ENCODE measurements around the gene CLK3. TPM values are rescaled to one million over a fixed set of nuclear protein-coding genes. Genes with fewer than 3 reads are reported as not detected.

Gene CLK3
- total and polyA plus RNA-seq, 10 of the 15 experiments (the other 5 are each of a cell fraction or from before 2014, with no cell fraction given): 3.3 to 169 (median 66.2) TPM

- in situ Hi-C loops (cut with MboI) (loop anchor here (5.0 kb wide), 1 partner anchor 244 kb away; no protein-coding TSS in a partner anchor), intact Hi-C loops (cut with micrococcal nuclease; ENCODE audit: unreplicated experiment) (loop anchor here (2.0 kb wide), 1 partner anchor 246 kb away; no protein-coding TSS in a partner anchor)
- H3K27ac ChIP-seq (ENCODE audit: control insufficient read depth, insufficient read depth): no peak overlapping the region
- H2AFZ ChIP-seq (ENCODE audit: control insufficient read depth, low read depth, low read length): no peak overlapping the region
- FAIRE-seq (peak; percentile 89), ATAC-seq (peak; percentile 88), DNase-seq (ENCODE audit: low read depth, low spot score) (no peak)
- ChIA-PET SMC1A (ENCODE audit: uncharacterized antibody, unreplicated experiment) (interaction anchor here (0.8 to 1.2 kb wide), 3 partner anchors 11 to 246 kb away, joined by 3 to 4 read pairs (median 4); no protein-coding TSS in a partner anchor), RAD21 (ENCODE audit: unreplicated experiment) (no interaction called here), CTCF (interaction anchor here (0.6 to 18.5 kb wide), 15 partner anchors 8 to 260 kb away, joined by 3 to 206 read pairs (median 4); no protein-coding TSS in a partner anchor), POLR2A (no interaction called here)
- H4K20me1 ChIP-seq (ENCODE audit: control insufficient read depth, insufficient read depth): peaks cover 31% of the 10 kb centered on the region
- H3K79me2 ChIP-seq (ENCODE audit: control insufficient read depth, insufficient read depth, low read length): peaks cover 63% of the 10 kb centered on the region
- peaks cover 21% of the 10 kb centered on the region for H3K4me1 ChIP-seq (ENCODE audit: control insufficient read depth, insufficient read depth, low read length)
- H3K4me2 ChIP-seq (ENCODE audit: control insufficient read depth, insufficient read depth): peak overlapping the region; percentile 63; the same call in 1 of the 2 replicates
- H3K9ac ChIP-seq (ENCODE audit: control insufficient read depth, insufficient read depth, low read length): peak overlapping the region; percentile 16; the same call in 1 of the 2 replicates
- peaks cover 60 to 63% of the 10 kb centered on the region in 2 experiments for H3K36me3 ChIP-seq (ENCODE audit: control insufficient read depth in 2 of 2, insufficient read depth in 2 of 2, low read length in 1 of 2)
- H3K4me3 ChIP-seq: no peak overlapping the region
- BruUV-seq (replicated peaks): no TSS peak
- no peaks in the 10 kb centered on the region for H3K9me3 ChIP-seq (replicated peaks; ENCODE audit: control insufficient read depth, insufficient read depth, low read length)
- H3K27me3 ChIP-seq (replicated peaks in 1 of 2; ENCODE audit: control insufficient read depth in 2 of 2, insufficient read depth in 2 of 2, low read length in 1 of 2): no peaks in the 10 kb centered on the region
- WGBS (ENCODE audit: insufficient coverage, insufficient replicate concordance, low lambda C conversion rate, missing lambda C conversion rate): 43% methylated on average over 20 of the region's 23 CpGs
- TF ChIP-seq ZBTB11 (CRISPR knock-in tag; IDR thresholded peaks at IDR 0.05) (no peak), CEBPB (IDR thresholded peaks at IDR 0.05; ENCODE audit: borderline replicate concordance in 1 of 2, low read depth in 2 of 2, low read length in 2 of 2) (no peak), FOXK2 (IDR thresholded peaks at IDR 0.05) (no peak), ZBED1 (IDR thresholded peaks at IDR 0.05; ENCODE audit: borderline replicate concordance) (no peak), HCFC1 (IDR thresholded peaks at IDR 0.05; ENCODE audit: low read length) (no peak), ZBTB40 (IDR thresholded peaks at IDR 0.05; ENCODE audit: borderline replicate concordance) (no peak), ZBTB4 (CRISPR knock-in tag; IDR thresholded peaks at IDR 0.05) (no peak), MYB (IDR thresholded peaks at IDR 0.05; ENCODE audit: borderline replicate concordance, low read depth, low read length) (no peak), JUNB (IDR thresholded peaks at IDR 0.05) (no peak), NR2F1 (conservative IDR thresholded peaks at IDR 0.05) (peak; percentile 62), CBX3 (IDR thresholded peaks at IDR 0.05; ENCODE audit: borderline replicate concordance, low read depth) (no peak)
Measured at GRCh38 chr15:74620636-74621545, 5.3 kb downstream of the CLK3 start.
